IMR-90 (cell line): ENCODE measurements around the gene BDKRB1.

Experiments
- BHLHE40 ChIP-seq: fragments of 150-350 bp; IDR thresholded peaks from 2 replicates; pipeline ENCODE4 v1.6.1; 2016; ENCODE audit warnings: mild to moderate bottlenecking, low read depth, low read length
- CTCF ChIP-seq: conservative IDR thresholded peaks from 2 replicates; pipeline ENCODE4 v1.5.1; 2012; ENCODE audit warnings: mild to moderate bottlenecking, low read depth, low read length, improper control_type of control experiment
- FOS ChIP-seq: fragments of 150-350 bp; IDR thresholded peaks from 2 replicates; pipeline ENCODE4 v1.6.1; 2016; ENCODE audit warnings: low read depth, low read length
- MAFK ChIP-seq: IDR thresholded peaks from 2 replicates; pipeline ENCODE4 v1.6.1; 2012; ENCODE audit warnings: low read depth, low read length, improper control_type of control experiment
- MXI1 ChIP-seq: IDR thresholded peaks from 2 replicates; pipeline ENCODE4 v1.6.1; 2012; ENCODE audit warnings: low read depth, mild to moderate bottlenecking, low read length, moderate library complexity, borderline replicate concordance
- POLR2A ChIP-seq: IDR thresholded peaks from 2 replicates; pipeline ENCODE4 v1.6.1; 2012; ENCODE audit warnings: mild to moderate bottlenecking, low read depth, low read length
- SMC3 ChIP-seq: fragments of 150-350 bp; IDR thresholded peaks from 2 replicates; pipeline ENCODE4 v1.6.1; 2016; ENCODE audit warnings: low read depth, mild to moderate bottlenecking, antibody characterized with exemption, low read length, moderate library complexity
- USF2 ChIP-seq: fragments of 150-350 bp; IDR thresholded peaks from 2 replicates; pipeline ENCODE4 v1.6.1; 2017; ENCODE audit warnings: mild to moderate bottlenecking, antibody characterized with exemption, low read length, low read depth

- TF ChIP-seq CTCF (no peak), SMC3 (no peak), POLR2A (no peak), FOS (no peak), MAFK (no peak), BHLHE40 (no peak), USF2 (no peak), MXI1 (no peak)
Measured at GRCh38 chr14:96264200-96264553, 8.2 kb downstream of the BDKRB1 start.
